ENCODE data around the gene HLA-DOA.

The HLA-DOA gene

GRCh38 chr6:33008944-33009861 is at the start of gene HLA-DOA:
TSS of gene HLA-DOA (minus strand) at chr6:33009591.
- DNase-seq (ENCODE audit: low spot score) = no peak

- no peak for DNase-seq (ENCODE audit: low spot score)
Observed at GRCh38 chr6:33057222-33058150, 48.1 kb upstream of the HLA-DOA start.

GRCh38 chr6:33053230-33053629 is 43.8 kb upstream of the HLA-DOA start:
- DNase-seq (ENCODE audit: low spot score) = no peak

GRCh38 chr6:33052627-33053026 is 43.2 kb upstream of the HLA-DOA start:
- no peak for DNase-seq (ENCODE audit: low spot score)

- no peak for DNase-seq (ENCODE audit: low spot score)
Observed at GRCh38 chr6:33050014-33050810, 40.8 kb upstream of the HLA-DOA start.

GRCh38 chr6:33049323-33050013 is 40.1 kb upstream of the HLA-DOA start:
- DNase-seq (ENCODE audit: low spot score) = no peak

- no peak for DNase-seq (ENCODE audit: low spot score)
Observed at GRCh38 chr6:33040157-33040556, 30.8 kb upstream of the HLA-DOA start.

- DNase-seq (ENCODE audit: low spot score) = no peak
Observed at GRCh38 chr6:33036535-33036934, 27.1 kb upstream of the HLA-DOA start.

- no peak for DNase-seq (ENCODE audit: low spot score)
Observed at GRCh38 chr6:33034554-33034953, 25.2 kb upstream of the HLA-DOA start.

- no peak for DNase-seq (ENCODE audit: low spot score)
Observed at GRCh38 chr6:33030245-33030644, 20.9 kb upstream of the HLA-DOA start.

GRCh38 chr6:33029328-33030184 is 20.2 kb upstream of the HLA-DOA start:
- DNase-seq (ENCODE audit: low spot score) = no peak

- no peak for DNase-seq (ENCODE audit: low spot score)
Observed at GRCh38 chr6:33028220-33028849, 18.9 kb upstream of the HLA-DOA start.

GRCh38 chr6:33024521-33024920 is 15.1 kb upstream of the HLA-DOA start:
- DNase-seq (ENCODE audit: low spot score) = no peak

GRCh38 chr6:33023536-33023935 is 14.1 kb upstream of the HLA-DOA start:
- DNase-seq (ENCODE audit: low spot score) = no peak

GRCh38 chr6:33021917-33022316 is 12.5 kb upstream of the HLA-DOA start:
- no peak for DNase-seq (ENCODE audit: low spot score)

- no peak for DNase-seq (ENCODE audit: low spot score)
Observed at GRCh38 chr6:33019372-33019771, 10.0 kb upstream of the HLA-DOA start.

- DNase-seq (ENCODE audit: low spot score) = no peak
Observed at GRCh38 chr6:33018904-33019303, 9.5 kb upstream of the HLA-DOA start.

GRCh38 chr6:33018418-33018817 is 9.0 kb upstream of the HLA-DOA start:
- no peak for DNase-seq (ENCODE audit: low spot score)

GRCh38 chr6:33017694-33018353 is 8.4 kb upstream of the HLA-DOA start:
- DNase-seq (ENCODE audit: low spot score) = no peak
